MM.1S (cell line): Measurements from ENCODE around the gene THADA.

Source experiments
- DNase-seq: peaks from one replicate; pipeline ENCODE4 v3.0.0-alpha.2; 2015
- H2AFZ ChIP-seq: fragments of 300-600 bp; sonication (generic); 2 replicates; pipeline ENCODE4 v1.6.0; 2016; ENCODE audit warnings: antibody characterized with exemption, low read length
- H3F3A ChIP-seq: fragments of 300-600 bp; sonication (generic); 2 replicates; pipeline ENCODE4 v1.6.1; 2016; ENCODE audit warnings: mild to moderate bottlenecking, antibody characterized with exemption, low read length, moderate library complexity, mixed read lengths; ENCODE audit not compliant: insufficient read depth
- H3K27ac ChIP-seq: fragments of 300-600 bp; sonication (generic); 2 replicates; pipeline ENCODE4 v1.5.1; 2016; ENCODE audit warnings: mild to moderate bottlenecking, low read length
- H3K27me3 ChIP-seq: fragments of 300-600 bp; sonication (generic); replicated peaks from 2 replicates; pipeline ENCODE4 v1.6.0; 2016; ENCODE audit warnings: low read length; ENCODE audit not compliant: insufficient read depth
- H3K36me3 ChIP-seq: fragments of 300-600 bp; sonication (generic); replicated peaks from 2 replicates; pipeline ENCODE4 v1.6.1; 2016; ENCODE audit warnings: mild to moderate bottlenecking, low read length, mixed read lengths; ENCODE audit not compliant: insufficient read depth
- H3K4me1 ChIP-seq: fragments of 300-600 bp; sonication (generic); 2 replicates; pipeline ENCODE4 v1.6.1; 2016; ENCODE audit warnings: low read length, mixed read lengths
- H3K4me2 ChIP-seq: fragments of 300-600 bp; sonication (generic); 2 replicates; pipeline ENCODE4 v1.6.0; 2016; ENCODE audit warnings: low read depth, low read length
- H3K4me3 ChIP-seq: fragments of 300-600 bp; sonication (generic); 2 replicates; pipeline ENCODE4 v1.5.1; 2016; ENCODE audit warnings: low read length, mixed read lengths
- H3K79me2 ChIP-seq: fragments of 300-600 bp; sonication (generic); 2 replicates; pipeline ENCODE4 v1.6.1; 2016; ENCODE audit warnings: mixed run types, low read length, mixed read lengths
- H3K9ac ChIP-seq: fragments of 300-600 bp; sonication (generic); 2 replicates; pipeline ENCODE4 v1.6.1; 2016; ENCODE audit warnings: low read length, mixed read lengths
- H3K9me2 ChIP-seq: fragments of 300-600 bp; sonication (generic); replicated peaks from 2 replicates; pipeline ENCODE4 v1.6.1; 2016; ENCODE audit warnings: mild to moderate bottlenecking, low read length, mixed read lengths; ENCODE audit not compliant: insufficient read depth
- H3K9me3 ChIP-seq: fragments of 300-600 bp; sonication (generic); replicated peaks from 2 replicates; pipeline ENCODE4 v1.6.1; 2016; ENCODE audit warnings: mild to moderate bottlenecking, low read length, mixed read lengths; ENCODE audit not compliant: insufficient read depth
- H4K20me1 ChIP-seq: fragments of 300-600 bp; sonication (generic); 2 replicates; pipeline ENCODE4 v1.6.1; 2016; ENCODE audit warnings: mild to moderate bottlenecking, low read length, moderate library complexity, mixed read lengths; ENCODE audit not compliant: insufficient read depth
- CTCF ChIP-seq: fragments of 300-600 bp; sonication (generic); IDR thresholded peaks from 2 replicates; pipeline ENCODE4 v1.5.1; 2016; ENCODE audit warnings: antibody characterized with exemption, low read length, mixed read lengths
- EZH2 ChIP-seq: fragments of 300-600 bp; sonication (generic); optimal IDR thresholded peaks from 2 replicates; pipeline ENCODE3; 2017; ENCODE audit warnings: low read depth, mild to moderate bottlenecking, antibody characterized with exemption, low read length, mixed read lengths
- EZH2phosphoT487 ChIP-seq: fragments of 300-600 bp; sonication (generic); IDR thresholded peaks from 2 replicates; pipeline ENCODE4 v1.6.1; 2018; ENCODE audit warnings: antibody characterized with exemption, low read length

Gene THADA

GRCh38 chr2:43255296-43255910 lies 340.4 kb downstream of the THADA start:
- H3K27me3 ChIP-seq, result no peaks in the 10 kb centered on the region

GRCh38 chr2:43254331-43254730 lies 341.5 kb downstream of the THADA start:
- no peak for TF ChIP-seq EZH2phosphoT487
- TF ChIP-seq CTCF, result no peak
- TF ChIP-seq EZH2, result no peak
- no peak overlapping the region for H3K4me2 ChIP-seq
- no peak overlapping the region for H3K27ac ChIP-seq
- no peaks in the 10 kb centered on the region for H3K79me2 ChIP-seq
- H3F3A ChIP-seq, result no peaks in the 10 kb centered on the region
- no peaks in the 10 kb centered on the region for H3K4me1 ChIP-seq
- no peaks in the 10 kb centered on the region for H3K27me3 ChIP-seq
- no peaks in the 10 kb centered on the region for H4K20me1 ChIP-seq
- no peaks in the 10 kb centered on the region for H3K9me3 ChIP-seq
- no peak overlapping the region for H2AFZ ChIP-seq
- no peak overlapping the region for H3K9ac ChIP-seq
- no peaks in the 10 kb centered on the region for H3K9me2 ChIP-seq
- no peak for DNase-seq
- H3K36me3 ChIP-seq, result no peaks in the 10 kb centered on the region
- no peak overlapping the region for H3K4me3 ChIP-seq

More at GRCh38 chr2:43255296-43255910, 340.4 kb downstream of the THADA start:
- no peak overlapping the region for H3K4me2 ChIP-seq
- no peaks in the 10 kb centered on the region for H3K36me3 ChIP-seq
- H3K79me2 ChIP-seq, result no peaks in the 10 kb centered on the region
- H3K9ac ChIP-seq, result no peak overlapping the region
- no peak overlapping the region for H3K4me3 ChIP-seq
- no peaks in the 10 kb centered on the region for H3K9me2 ChIP-seq
- H4K20me1 ChIP-seq, result no peaks in the 10 kb centered on the region
- H3K4me1 ChIP-seq, result no peaks in the 10 kb centered on the region
- H3F3A ChIP-seq, result no peaks in the 10 kb centered on the region
- no peak overlapping the region for H2AFZ ChIP-seq
- H3K27ac ChIP-seq, result no peak overlapping the region
- TF ChIP-seq EZH2phosphoT487, result no peak
- no peak for TF ChIP-seq CTCF
- no peak for TF ChIP-seq EZH2
- no peak for DNase-seq
- no peaks in the 10 kb centered on the region for H3K9me3 ChIP-seq

- no peak overlapping the region for H3K27ac ChIP-seq
- H3K9ac ChIP-seq, result no peak overlapping the region
- H3K4me2 ChIP-seq, result no peak overlapping the region
- no peaks in the 10 kb centered on the region for H3K9me3 ChIP-seq
- TF ChIP-seq CTCF, result no peak
- no peak for TF ChIP-seq EZH2
- no peak for TF ChIP-seq EZH2phosphoT487
- no peaks in the 10 kb centered on the region for H4K20me1 ChIP-seq
- H3K4me1 ChIP-seq, result no peaks in the 10 kb centered on the region
- no peak overlapping the region for H3K4me3 ChIP-seq
- no peaks in the 10 kb centered on the region for H3K9me2 ChIP-seq
- no peaks in the 10 kb centered on the region for H3K36me3 ChIP-seq
- no peak overlapping the region for H2AFZ ChIP-seq
- DNase-seq, result no peak
- no peaks in the 10 kb centered on the region for H3K27me3 ChIP-seq
- no peaks in the 10 kb centered on the region for H3K79me2 ChIP-seq
- no peaks in the 10 kb centered on the region for H3F3A ChIP-seq
Observed at GRCh38 chr2:43251171-43251731, 344.6 kb downstream of the THADA start.
